Measurements from ENCODE around the gene NCR1. TPM values are rescaled to one million over a fixed set of nuclear protein-coding genes. Genes with fewer than 3 reads are reported as not detected.

Gene NCR1
- total and polyA plus RNA-seq, 2 of the 8 experiments (the other 6 are each of a cell fraction or from before 2014, with no cell fraction given): 1.5 to 5.1 TPM

DNA sequence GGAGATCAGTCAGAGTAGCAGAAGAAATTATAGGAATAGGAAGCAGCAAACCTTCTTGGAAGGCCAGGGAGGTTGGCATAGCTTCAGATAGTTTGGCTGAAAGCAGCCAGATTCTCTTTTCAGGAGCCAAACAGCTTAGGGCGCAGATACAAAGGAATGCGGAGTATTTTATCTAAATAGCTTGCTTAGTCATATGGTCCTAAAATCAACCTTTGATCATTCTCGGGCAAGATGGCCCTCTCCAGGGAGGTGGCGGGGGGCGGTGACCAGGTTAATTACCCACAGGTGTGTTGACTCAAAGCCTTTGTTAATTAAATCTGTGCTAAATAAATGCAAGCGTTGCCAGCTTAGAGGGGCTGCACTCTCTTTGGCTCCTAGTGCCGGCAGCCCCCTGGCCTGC is 12.5 kb upstream of the NCR1 start (continued):
- TF ChIP-seq CHD7 (IDR thresholded peaks at IDR 0.05; ENCODE audit: insufficient replicate concordance, low read length): no peak
- TF ChIP-seq EZH2 (IDR thresholded peaks at IDR 0.05; ENCODE audit: low read depth, low read length, severe bottlenecking): no peak
- no peak for TF ChIP-seq CBX5 (IDR thresholded peaks at IDR 0.05; ENCODE audit: low read depth, low read length)
- TF ChIP-seq JUN (IDR thresholded peaks at IDR 0.05; ENCODE audit: low read depth, low read length): no peak
- TF ChIP-seq SP1 (IDR thresholded peaks at IDR 0.05; ENCODE audit: low read depth, low read length): peak; percentile 76
- no peak for TF ChIP-seq CHD1 (IDR thresholded peaks at IDR 0.05; ENCODE audit: low read depth, low read length)
- no peak for TF ChIP-seq SP4 (IDR thresholded peaks at IDR 0.05; ENCODE audit: low read length)
- TF ChIP-seq SAP30 (IDR thresholded peaks at IDR 0.05; ENCODE audit: insufficient read depth, insufficient replicate concordance, low read length): no peak
- TF ChIP-seq CHD2 (IDR thresholded peaks at IDR 0.05; ENCODE audit: low read length): no peak
- TF ChIP-seq BACH1 (IDR thresholded peaks at IDR 0.05; ENCODE audit: low read length): no peak
- no peak for TF ChIP-seq CEBPB (IDR thresholded peaks at IDR 0.05; ENCODE audit: low read depth, low read length)
- no peak for TF ChIP-seq CBX8 (IDR thresholded peaks at IDR 0.05; ENCODE audit: borderline replicate concordance, low read depth, low read length)

Data from H1 (cell line).